ENCODE measurements around the gene PDXDC1.

GRCh38 chr16:14965328-14965727 is 9.5 kb upstream of the PDXDC1 start:
- TF ChIP-seq CTCF (IDR thresholded peaks at IDR 0.05; ENCODE audit: insufficient read depth, low read length) (no peak), REST (IDR thresholded peaks at IDR 0.05; ENCODE audit: insufficient replicate concordance, low read depth) (no peak)

Measured in HL-60 (cell line).